GM21825 (cell line): ENCODE measurements around the gene ADPRH.
A peak's percentile ranks its signal among the peaks of the same experiment; 100 is the strongest.
"Not testable (repeated sequence)": the region's sequence is repeated elsewhere in the genome, so short reads cannot be mapped to it uniquely, and the experiment has no call there.

Experiments used
- ATAC-seq: cut with Tn5 transposase; IDR thresholded peaks from one replicate; pipeline ENCODE4 v1.9.1; 2021; ENCODE audit warnings: mild to moderate bottlenecking, moderate library complexity; ENCODE audit not compliant: unreplicated experiment

Gene ADPRH

DNA sequence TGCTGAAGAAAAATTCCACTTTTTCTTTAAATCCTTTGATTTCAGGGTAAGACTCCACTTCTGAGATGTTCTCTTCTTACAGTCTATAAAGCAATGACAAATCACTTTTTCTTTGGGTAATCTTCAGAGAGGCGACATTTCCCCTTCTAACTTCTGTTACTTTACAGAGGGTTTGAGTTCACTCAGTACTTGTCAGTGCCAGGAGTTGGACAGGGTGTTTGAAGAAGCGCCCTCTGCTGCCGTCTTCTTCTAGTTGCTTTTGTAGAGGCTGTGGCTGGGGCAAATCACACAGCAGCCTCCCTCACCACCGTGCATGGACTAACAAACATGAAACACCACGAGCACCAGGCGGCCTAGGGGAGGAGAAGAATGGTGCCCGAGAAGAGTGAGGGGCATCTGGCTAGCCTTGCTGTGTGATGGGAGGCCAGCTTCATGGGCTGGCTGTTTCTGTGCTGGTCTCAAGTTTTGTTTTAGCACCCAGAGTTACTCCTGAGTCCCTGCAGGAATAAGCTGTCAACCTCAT is 19.8 kb upstream of the ADPRH start, which contains the start of gene CD80:
CD80 (minus strand) TSS at position 174 of the 523 bp plus-strand sequence. CDS start 1,886 bp downstream, outside the sequence.
- ATAC-seq: peak; percentile 56

GRCh38 chr3:119560160-119560559 is 19.1 kb upstream of the ADPRH start:
- ATAC-seq: no peak

GRCh38 chr3:119562307-119562961 is 16.9 kb upstream of the ADPRH start:
- peak; percentile 73 for ATAC-seq

- ATAC-seq: not testable (repeated sequence)
Measured at GRCh38 chr3:119563334-119563733, 16.0 kb upstream of the ADPRH start.

GRCh38 chr3:119569156-119569555 is 10.1 kb upstream of the ADPRH start:
- no peak for ATAC-seq

GRCh38 chr3:119570229-119570628 is 9.1 kb upstream of the ADPRH start:
- peak; percentile 68 for ATAC-seq

GRCh38 chr3:119571230-119571629 is 8.1 kb upstream of the ADPRH start:
- ATAC-seq: no peak

GRCh38 chr3:119571688-119572087 is 7.6 kb upstream of the ADPRH start:
- no peak for ATAC-seq

DNA sequence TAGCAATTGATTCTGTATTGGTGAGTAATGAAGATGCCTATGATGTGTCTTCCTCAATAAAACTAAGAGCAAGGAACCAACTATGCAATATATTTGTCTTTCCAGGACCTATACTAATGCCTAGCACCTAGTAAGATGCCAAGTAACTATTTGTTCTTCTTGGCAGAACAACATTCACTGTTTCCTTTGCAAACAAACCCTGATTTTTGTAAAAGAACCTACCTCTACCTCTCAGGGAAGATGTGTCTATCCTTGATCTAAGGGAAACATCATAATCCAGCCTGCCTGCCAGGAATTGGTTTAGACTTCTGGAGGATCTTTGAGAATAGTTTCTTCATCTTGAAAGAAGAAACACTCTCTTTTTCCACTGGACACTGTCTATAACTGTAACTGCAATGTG is 3.8 kb upstream of the ADPRH start:
- no peak for ATAC-seq

DNA sequence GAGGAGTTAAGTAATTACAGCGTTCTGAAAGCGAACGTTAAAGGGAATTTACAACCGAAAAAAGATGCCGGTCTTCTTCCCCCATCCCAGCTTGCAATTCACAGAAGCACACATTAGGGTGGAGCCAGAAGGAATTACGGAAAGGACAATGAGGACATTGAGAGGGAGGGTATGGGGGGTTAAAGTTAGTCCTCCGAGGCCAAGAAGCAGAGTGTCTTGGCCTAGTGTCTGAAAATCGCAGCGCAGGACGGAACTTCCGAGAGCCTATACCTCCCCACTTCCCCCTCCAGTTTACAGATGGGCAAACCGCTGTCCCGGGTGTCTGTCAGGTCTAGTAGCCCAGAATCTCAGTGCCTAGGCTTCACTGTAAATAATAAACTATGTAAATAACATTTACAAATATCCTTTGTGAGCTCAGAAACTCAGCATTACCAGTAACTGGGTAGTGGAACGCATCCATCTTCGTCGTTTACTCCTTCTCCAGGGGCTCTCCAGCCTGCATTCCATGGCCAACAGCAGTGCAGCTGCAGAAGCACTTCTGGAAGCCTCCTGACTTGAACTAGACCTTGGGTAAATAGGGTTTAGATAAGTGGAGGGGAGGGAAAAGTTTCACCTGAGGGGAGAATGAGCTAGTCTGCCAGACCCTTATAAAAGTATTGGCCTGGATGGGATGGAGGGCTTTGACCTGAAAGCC is 922 bp downstream of the ADPRH start:
- peak; percentile 66 for ATAC-seq

- ATAC-seq: no peak
Measured at GRCh38 chr3:119582178-119582577, 2.9 kb downstream of the ADPRH start.

- no peak for ATAC-seq
Measured at GRCh38 chr3:119585208-119585607, 5.9 kb downstream of the ADPRH start.

GRCh38 chr3:119585856-119586570 is 6.7 kb downstream of the ADPRH start:
- ATAC-seq: no peak

DNA sequence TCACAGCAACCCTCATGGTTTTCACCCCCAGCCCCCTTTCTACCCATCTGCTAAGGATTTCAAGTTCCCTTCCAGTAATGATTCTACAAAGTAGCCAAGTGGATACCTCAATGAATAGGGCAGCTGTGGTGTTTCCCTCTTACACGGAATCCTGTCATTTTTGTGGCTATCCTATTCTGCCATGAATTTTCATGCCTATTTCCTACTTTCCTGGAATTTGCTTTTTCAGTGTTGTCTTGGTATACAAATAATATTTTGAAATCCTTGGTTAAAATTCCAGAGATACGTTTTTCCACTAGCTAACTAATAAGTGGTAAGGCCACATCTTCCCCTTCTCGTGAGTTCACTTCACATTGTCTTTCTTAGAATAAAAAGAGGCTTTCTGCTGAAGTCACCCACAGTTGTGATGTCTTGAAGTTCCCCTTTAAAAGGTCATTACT is 7.5 kb downstream of the ADPRH start:
- no peak for ATAC-seq

DNA sequence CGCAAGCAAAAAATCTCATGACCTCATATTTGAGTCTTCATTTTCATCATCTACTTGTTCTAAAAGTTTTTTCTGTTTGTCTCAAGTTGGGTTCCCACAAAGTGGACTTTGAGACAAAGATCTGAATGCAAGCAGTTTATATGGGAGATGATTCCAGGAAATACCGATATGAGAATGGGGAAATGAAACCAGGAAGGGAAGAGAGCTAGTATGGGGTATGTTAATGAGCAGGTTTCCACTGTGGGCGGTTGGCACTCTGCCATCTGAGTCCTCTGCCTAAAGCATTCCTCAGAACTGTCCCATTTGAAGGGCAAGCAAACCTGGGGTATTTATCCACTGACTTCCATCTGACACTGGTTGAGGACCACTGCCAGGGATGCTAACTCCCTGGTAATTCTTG is 8.8 kb downstream of the ADPRH start:
- ATAC-seq: no peak

DNA sequence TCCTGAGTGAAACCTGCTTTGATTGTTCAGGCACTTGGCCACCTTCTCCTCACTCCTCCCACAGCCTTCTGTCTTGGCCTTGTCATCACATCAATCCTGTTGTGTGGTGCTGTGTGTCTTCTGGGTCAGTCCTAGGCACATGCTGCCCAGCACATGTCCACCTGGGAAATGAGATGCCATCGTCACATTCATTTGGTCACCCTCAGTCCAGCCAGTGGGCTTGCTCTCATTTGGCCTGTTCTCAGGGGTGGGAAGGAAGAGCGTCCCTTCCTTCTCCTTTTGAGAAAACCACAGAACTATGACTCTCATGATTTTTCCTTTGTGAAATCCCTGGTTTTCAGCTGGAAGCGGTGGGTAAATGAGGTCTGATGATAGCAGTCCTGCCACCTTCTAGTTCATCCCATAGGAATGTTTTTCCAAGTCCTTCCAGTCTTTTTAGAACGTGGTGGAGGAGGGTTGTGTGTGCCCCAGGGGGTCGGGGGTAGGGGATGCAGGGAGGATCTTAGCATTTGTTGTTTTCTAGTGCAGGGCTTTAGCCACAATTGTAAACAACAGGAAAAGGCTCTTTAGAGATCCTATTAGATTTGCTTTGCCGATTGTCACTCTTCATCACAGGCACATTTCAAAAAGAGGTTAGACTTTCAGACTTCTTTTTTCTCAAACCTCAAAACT is 9.9 kb downstream of the ADPRH start:
- no peak for ATAC-seq

DNA sequence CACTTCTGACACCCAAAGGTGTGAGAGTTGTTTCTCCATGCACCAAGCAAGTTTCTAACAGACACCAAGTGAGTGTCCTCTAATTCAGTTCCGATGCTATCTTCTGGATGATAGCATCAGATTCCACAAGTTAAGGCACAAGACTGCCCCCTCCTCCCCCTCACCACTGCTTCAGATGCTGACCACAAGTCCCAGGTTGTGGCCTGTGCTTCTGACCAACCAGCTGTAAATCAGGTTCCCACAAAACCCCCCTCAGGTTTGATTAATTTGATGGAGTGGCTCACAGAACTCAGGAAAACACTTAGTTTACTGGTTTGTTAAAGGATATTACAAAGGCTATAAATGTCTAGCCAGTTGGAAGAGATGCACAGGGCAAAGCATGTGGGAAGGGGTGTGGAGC is 11.4 kb downstream of the ADPRH start:
- no peak for ATAC-seq

DNA sequence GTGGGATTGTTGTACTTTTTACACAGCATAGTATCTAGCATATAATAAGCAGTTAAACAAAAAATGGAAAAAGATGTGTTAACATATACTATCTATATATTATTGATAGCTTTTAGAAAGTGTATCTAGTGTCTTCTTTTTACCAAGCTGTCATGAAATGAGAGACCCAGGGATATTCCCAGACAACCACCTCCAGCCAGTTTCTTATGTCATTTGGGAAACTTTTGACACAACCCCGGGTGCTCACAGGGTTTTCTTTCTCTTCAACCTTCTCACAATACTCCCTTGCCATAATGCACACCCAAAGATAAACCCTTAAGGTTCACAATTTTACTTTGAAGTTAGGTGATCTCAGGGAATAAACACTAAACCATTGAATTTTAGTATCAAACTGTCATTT is 13.6 kb downstream of the ADPRH start:
- ATAC-seq: no peak

DNA sequence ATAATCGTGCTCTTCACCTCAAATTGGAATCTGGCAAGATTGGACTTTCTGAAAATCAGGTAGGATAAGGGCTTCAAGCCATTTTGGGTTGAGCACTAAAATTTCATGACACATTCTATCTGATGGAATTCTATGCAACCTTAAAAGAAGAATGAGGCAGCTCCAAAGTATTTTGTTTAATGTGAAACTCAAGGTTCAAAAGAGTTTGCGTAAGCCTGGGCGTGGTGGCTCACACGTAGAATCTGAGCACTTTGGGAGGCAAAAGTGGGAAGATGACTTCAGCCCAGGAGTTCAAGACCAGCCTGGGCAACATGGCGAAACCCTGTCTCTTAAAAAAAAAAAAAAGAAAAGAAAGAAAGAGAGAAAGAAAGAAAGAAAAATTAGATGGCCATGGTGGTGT is 14.8 kb downstream of the ADPRH start:
- ATAC-seq: no peak

- ATAC-seq: not testable (repeated sequence)
Measured at GRCh38 chr3:119594929-119595328, 15.6 kb downstream of the ADPRH start.
